HG03354 (cell line): ENCODE results near the gene KRTAP1-5.
"Not testable (repeated sequence)": the region's sequence is repeated elsewhere in the genome, so short reads cannot be mapped to it uniquely, and the experiment has no call there.

Experiments used
- ATAC-seq: cut with Tn5 transposase; IDR thresholded peaks from one replicate; pipeline ENCODE4 v1.9.1; 2021; ENCODE audit warnings: mild to moderate bottlenecking; ENCODE audit not compliant: unreplicated experiment, poor library complexity, severe bottlenecking

KRTAP1-5 gene

GRCh38 chr17:41026715-41027471 is at the start of gene KRTAP1-5:
Gene KRTAP1-5 (minus strand): TSS chr17:41027208. CDS start chr17:41027155, 53 bp downstream.
- ATAC-seq, result no peak

- no peak for ATAC-seq
Observed at GRCh38 chr17:41076788-41077187, 49.8 kb upstream of the KRTAP1-5 start.

GRCh38 chr17:41073676-41074075 is 46.7 kb upstream of the KRTAP1-5 start:
- no peak for ATAC-seq

- no peak for ATAC-seq
Observed at GRCh38 chr17:41071606-41072360, 44.8 kb upstream of the KRTAP1-5 start.

GRCh38 chr17:41069031-41069430 is 42.0 kb upstream of the KRTAP1-5 start:
- no peak for ATAC-seq

- ATAC-seq, result no peak
Observed at GRCh38 chr17:41067281-41067680, 40.3 kb upstream of the KRTAP1-5 start.

- no peak for ATAC-seq
Observed at GRCh38 chr17:41065829-41066624, 39.0 kb upstream of the KRTAP1-5 start, which contains the start of gene KRTAP2-4. Gene KRTAP2-4 (minus strand): TSS chr17:41065879. CDS start chr17:41065845, 34 bp downstream.

GRCh38 chr17:41065016-41065689 is 38.1 kb upstream of the KRTAP1-5 start:
- ATAC-seq, result not testable (repeated sequence)

GRCh38 chr17:41064301-41064700 is 37.3 kb upstream of the KRTAP1-5 start:
- no peak for ATAC-seq

GRCh38 chr17:41063449-41063848 is 36.4 kb upstream of the KRTAP1-5 start:
- no peak for ATAC-seq

- no peak for ATAC-seq
Observed at GRCh38 chr17:41061964-41062363, 35.0 kb upstream of the KRTAP1-5 start.

- no peak for ATAC-seq
Observed at GRCh38 chr17:41060052-41060604, 33.1 kb upstream of the KRTAP1-5 start, which contains the start of gene KRTAP2-3. Gene KRTAP2-3 (minus strand): TSS chr17:41060114. CDS start chr17:41060050, 64 bp downstream.

GRCh38 chr17:41059276-41060051 is 32.5 kb upstream of the KRTAP1-5 start:
- ATAC-seq, result not testable (repeated sequence)

- ATAC-seq, result no peak
Observed at GRCh38 chr17:41058741-41059140, 31.7 kb upstream of the KRTAP1-5 start.

GRCh38 chr17:41057547-41057946 is 30.5 kb upstream of the KRTAP1-5 start:
- no peak for ATAC-seq

- ATAC-seq, result not testable (repeated sequence)
Observed at GRCh38 chr17:41055130-41055529, 28.1 kb upstream of the KRTAP1-5 start, which contains the start of gene KRTAP2-2. Gene KRTAP2-2 (minus strand): TSS chr17:41055230. CDS start chr17:41055211, 19 bp downstream.

- not testable (repeated sequence) for ATAC-seq
Observed at GRCh38 chr17:41054556-41054955, 27.5 kb upstream of the KRTAP1-5 start.

GRCh38 chr17:41054025-41054424 is 27.0 kb upstream of the KRTAP1-5 start:
- no peak for ATAC-seq
